CD4-positive, CD25-positive, alpha-beta regulatory T cell (primary cell): Measurements from ENCODE around the gene ETV7. TPM values are rescaled to one million over a fixed set of nuclear protein-coding genes. Genes with fewer than 3 reads are reported as not detected.

ENCODE experiments used
- ATAC-seq, 2 donors: fragments of 150-1000 bp; cut with Tn5 transposase; one replicate each; pipeline ENCODE4 v1.10.0; 2021; ENCODE audit warnings: low read depth in 2 of 2, moderate number of reproducible peaks in 2 of 2, moderate library complexity in 1 of 2
- DNase-seq, 3 donors: peaks; one replicate each; pipeline versions ENCODE4 v3.0.0 to v3.0.0-alpha.2; 2012 to 2022; ENCODE audit warnings: mixed read lengths in 1 of 3
- H3K27ac ChIP-seq: one replicate; pipeline ENCODE4 v1.7.0; 2013; ENCODE audit warnings: mild to moderate bottlenecking, low read length; ENCODE audit not compliant: insufficient read depth, poor library complexity, severe bottlenecking
- H3K27me3 ChIP-seq: one replicate; pipeline ENCODE4 v1.7.0; 2013; ENCODE audit warnings: low read length; ENCODE audit not compliant: control insufficient read depth, insufficient read depth
- H3K36me3 ChIP-seq: one replicate; pipeline ENCODE4 v1.7.0; 2013; ENCODE audit warnings: mild to moderate bottlenecking, low read length, moderate library complexity; ENCODE audit not compliant: control insufficient read depth, insufficient read depth
- H3K4me1 ChIP-seq: 2 replicates; pipeline ENCODE4 v1.7.0; 2013; ENCODE audit warnings: mild to moderate bottlenecking, low read length; ENCODE audit not compliant: insufficient read depth, control insufficient read depth, poor library complexity, severe bottlenecking
- H3K4me3 ChIP-seq: one replicate; pipeline ENCODE4 v1.7.0; 2013; ENCODE audit warnings: low read depth, mild to moderate bottlenecking, low read length, moderate library complexity
- H3K9me3 ChIP-seq, 2 experiments: 1 replicate in 1 of 2; 2 replicates in 1 of 2; pipeline ENCODE4 v1.7.0; 2013; ENCODE audit warnings: low read length in 2 of 2, mild to moderate bottlenecking in 1 of 2, moderate library complexity in 1 of 2; ENCODE audit not compliant: control insufficient read depth in 2 of 2
- H3K27ac Mint-ChIP-seq, 3 donors: one replicate each; pipeline ENCODE4 v1.8.0; 2020 to 2022; ENCODE audit warnings: mild to moderate bottlenecking in 3 of 3, mixed read lengths in 3 of 3, moderate library complexity in 2 of 3
- H3K27me3 Mint-ChIP-seq: one replicate; pipeline ENCODE4 v1.8.0; 2022; ENCODE audit warnings: mild to moderate bottlenecking, mixed read lengths
- H3K36me3 Mint-ChIP-seq: one replicate; pipeline ENCODE4 v1.8.0; 2020; ENCODE audit warnings: mixed read lengths
- H3K4me1 Mint-ChIP-seq, 4 donors: one replicate each; pipeline ENCODE4 v1.8.0; 2020 to 2022; ENCODE audit warnings: mixed read lengths in 4 of 4, mild to moderate bottlenecking in 1 of 4
- H3K4me3 Mint-ChIP-seq, 4 donors: one replicate each; pipeline ENCODE4 v1.8.0; 2020 to 2022; ENCODE audit warnings: mild to moderate bottlenecking in 4 of 4, mixed read lengths in 4 of 4, moderate library complexity in 3 of 4
- H3K9me3 Mint-ChIP-seq, 7 donors: one replicate each; pipeline ENCODE4 v1.8.0; 2020 to 2022; ENCODE audit warnings: mixed read lengths in 7 of 7, mild to moderate bottlenecking in 3 of 7, moderate library complexity in 2 of 7
- polyA plus RNA-seq, 4 donors: library from polyadenylated mRNA; unstranded; fragments of 300-500 nt; fragmentation: Illumina TruSeq; gene quantifications; one replicate each; pipeline ENCODE4 v1.2.3, GENCODE V29; 2021
- total RNA-seq: library from RNA; stranded (reverse); gene quantifications from one replicate; pipeline ENCODE4 v1.2.3, GENCODE V29; 2022

Gene ETV7
- total and polyA plus RNA-seq, 5 donors from 2014 or later, result 5.3 to 16.1 (median 7.4) TPM

- H3K27ac Mint-ChIP-seq, result no peak overlapping the region
- peaks cover 0 to 5% of the 10 kb centered on the region in 2 experiments for H3K9me3 ChIP-seq
These were observed 34.9 kb downstream of the ETV7 start for GRCh38 chr6:36352477-36353157.

DNA sequence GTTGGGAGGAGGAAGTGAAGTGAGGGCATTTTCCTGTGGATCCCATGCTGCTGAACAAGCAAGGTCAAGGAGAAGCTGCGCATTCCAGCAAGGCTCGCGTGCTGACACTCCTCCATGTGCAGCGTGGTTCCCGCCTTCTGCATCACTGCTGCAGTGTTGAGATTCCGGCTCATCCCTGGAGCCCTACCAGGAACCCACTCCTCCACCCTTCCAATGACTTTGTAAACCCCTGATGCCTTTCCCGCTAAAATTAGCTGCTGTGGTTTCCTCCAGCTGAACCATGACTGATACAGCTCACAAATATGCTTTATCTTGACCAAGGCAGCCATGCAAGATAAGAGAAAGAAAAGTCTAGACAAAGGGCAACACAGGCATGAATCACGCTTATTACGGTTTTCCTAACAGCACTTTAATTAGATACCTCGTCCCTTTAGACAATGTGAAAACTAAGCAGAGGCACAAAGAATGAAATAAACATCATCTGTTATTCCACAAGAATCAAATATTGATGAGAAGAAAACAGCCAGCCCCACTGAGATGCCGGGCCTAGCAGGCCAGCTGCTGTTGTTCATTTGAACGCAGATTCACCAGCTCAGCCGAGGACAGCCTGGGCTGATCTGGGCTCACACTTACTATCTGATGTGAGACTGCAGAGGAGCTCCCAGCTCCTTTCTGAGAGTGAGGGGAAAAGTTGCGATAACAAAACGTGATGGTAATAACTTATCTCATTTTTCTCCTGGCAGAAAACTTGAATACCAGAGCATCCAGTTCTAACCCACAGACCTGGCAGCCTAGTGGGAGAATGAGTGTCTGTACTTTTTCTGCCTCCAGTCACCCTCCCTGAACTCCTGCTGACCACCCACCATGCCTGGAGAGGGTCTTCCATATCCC lies 36.5 kb downstream of the ETV7 start:
- Histone ChIP-seq H3K4me3 (no peak overlapping the region), H3K36me3 (no peaks in the 10 kb centered on the region), H3K9me3 (peaks cover 0 to 5% of the 10 kb centered on the region in 2 experiments), H3K27me3 (no peaks in the 10 kb centered on the region), H3K27ac (no peak overlapping the region), H3K4me1 (no peaks in the 10 kb centered on the region)
- H3K4me3 Mint-ChIP-seq, result no peak overlapping the region
- H3K27me3 Mint-ChIP-seq, result peaks cover 24% of the 10 kb centered on the region
- ATAC-seq (no peak), DNase-seq (no peak)
- peaks cover 0 to 6% (median 0%) of the 10 kb centered on the region in 7 donors for H3K9me3 Mint-ChIP-seq
- H3K4me1 Mint-ChIP-seq, result peaks cover 0 to 2% (median 0%) of the 10 kb centered on the region in 4 donors
- peak overlapping the region in 1 of 3 donors; percentile 58 for H3K27ac Mint-ChIP-seq
- no peaks in the 10 kb centered on the region for H3K36me3 Mint-ChIP-seq

More at GRCh38 chr6:36352477-36353157, 34.9 kb downstream of the ETV7 start:
- Mint-ChIP-seq H3K36me3 (no peaks in the 10 kb centered on the region), H3K9me3 (peaks cover 0 to 6% (median 0%) of the 10 kb centered on the region in 7 donors), H3K4me1 (peaks cover 0 to 2% (median 0%) of the 10 kb centered on the region in 4 donors), H3K27me3 (peaks cover 20% of the 10 kb centered on the region), H3K4me3 (no peak overlapping the region)
- no peak for DNase-seq
- H3K4me3 ChIP-seq, result no peak overlapping the region
- ATAC-seq, result no peak
- no peaks in the 10 kb centered on the region for H3K36me3 ChIP-seq
- peaks cover 1% of the 10 kb centered on the region for H3K27me3 ChIP-seq
- no peak overlapping the region for H3K27ac ChIP-seq
- no peaks in the 10 kb centered on the region for H3K4me1 ChIP-seq

DNA sequence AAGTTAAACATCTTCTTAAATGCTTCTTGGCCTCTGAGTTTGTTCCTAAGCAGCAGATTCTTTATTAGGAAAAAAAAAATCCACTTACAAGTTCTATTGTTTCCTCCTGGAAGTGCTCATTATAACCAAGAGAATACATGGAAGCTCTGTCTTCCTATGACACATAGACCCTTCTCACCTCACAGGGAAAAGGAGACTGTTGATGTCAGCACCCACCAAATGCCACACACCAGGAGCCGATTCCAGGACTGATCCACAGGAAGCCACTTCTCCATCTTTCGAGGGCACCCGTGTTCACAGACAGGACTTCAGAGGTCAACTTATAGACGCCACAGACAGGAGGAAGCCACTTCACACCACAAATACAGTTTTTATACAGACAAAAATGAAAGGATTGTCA lies 37.4 kb downstream of the ETV7 start:
- Histone ChIP-seq H3K27me3 (no peaks in the 10 kb centered on the region), H3K27ac (no peak overlapping the region), H3K4me1 (no peaks in the 10 kb centered on the region), H3K4me3 (no peak overlapping the region), H3K9me3 (peaks cover 0 to 5% of the 10 kb centered on the region in 2 experiments), H3K36me3 (no peaks in the 10 kb centered on the region)
- peaks cover 0 to 6% (median 0%) of the 10 kb centered on the region in 7 donors for H3K9me3 Mint-ChIP-seq
- no peak overlapping the region for H3K4me3 Mint-ChIP-seq
- DNase-seq, result no peak
- no peaks in the 10 kb centered on the region for H3K36me3 Mint-ChIP-seq
- no peak for ATAC-seq
- no peak overlapping the region for H3K27ac Mint-ChIP-seq
- H3K4me1 Mint-ChIP-seq, result peaks cover 0 to 2% (median 0%) of the 10 kb centered on the region in 4 donors
- peaks cover 20% of the 10 kb centered on the region for H3K27me3 Mint-ChIP-seq

DNA sequence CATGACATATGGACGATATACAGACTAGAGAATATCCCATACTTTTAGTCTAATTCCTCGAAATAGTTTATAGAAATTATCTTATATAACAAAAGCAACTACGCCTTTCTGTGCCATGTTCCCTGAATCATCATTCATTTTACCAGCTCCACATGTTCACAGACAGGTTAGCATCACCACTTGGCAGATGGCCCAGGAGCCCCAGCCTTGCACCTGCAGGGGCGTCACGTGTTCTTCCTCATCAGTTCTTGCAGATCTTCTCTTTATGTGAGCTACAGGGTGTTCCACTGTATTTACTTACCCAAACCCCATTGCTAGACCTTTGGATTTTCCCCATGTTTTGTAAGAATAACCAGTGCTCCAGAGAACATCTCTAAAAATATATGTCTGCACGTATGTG lies 38.2 kb downstream of the ETV7 start:
- H3K4me3 ChIP-seq, result no peak overlapping the region
- H3K27me3 Mint-ChIP-seq, result peaks cover 15% of the 10 kb centered on the region
- peaks cover 0 to 5% of the 10 kb centered on the region in 2 experiments for H3K9me3 ChIP-seq
- DNase-seq (no peak), ATAC-seq (no peak)
- H3K9me3 Mint-ChIP-seq, result peaks cover 0 to 6% (median 0%) of the 10 kb centered on the region in 7 donors
- no peaks in the 10 kb centered on the region for H3K4me1 ChIP-seq
- no peaks in the 10 kb centered on the region for H3K36me3 Mint-ChIP-seq
- no peak overlapping the region for H3K27ac ChIP-seq
- H3K36me3 ChIP-seq, result no peaks in the 10 kb centered on the region
- peaks cover 0 to 2% (median 0%) of the 10 kb centered on the region in 4 donors for H3K4me1 Mint-ChIP-seq
- H3K27ac Mint-ChIP-seq, result no peak overlapping the region
- no peak overlapping the region for H3K4me3 Mint-ChIP-seq
- H3K27me3 ChIP-seq, result no peaks in the 10 kb centered on the region

DNA sequence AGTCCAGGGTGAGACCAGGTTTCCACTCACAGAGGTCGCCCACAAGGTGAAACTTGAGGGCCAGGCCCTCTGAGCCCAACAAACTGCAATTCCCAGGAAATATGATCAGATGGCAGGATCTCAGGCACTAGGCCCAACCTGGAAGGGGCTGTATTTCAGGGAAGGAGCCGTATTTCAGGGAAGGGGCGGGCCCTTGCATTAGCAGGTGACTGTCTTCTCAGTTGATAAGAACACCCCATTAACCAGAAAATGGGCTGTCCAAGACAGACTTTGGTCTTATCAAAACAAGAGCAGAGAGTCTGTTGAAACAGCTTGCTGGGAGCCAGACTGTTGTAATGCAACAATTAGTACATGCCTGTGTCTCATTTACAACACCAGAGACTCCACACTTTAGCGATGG lies 39.8 kb downstream of the ETV7 start:
- H3K36me3 ChIP-seq, result no peaks in the 10 kb centered on the region
- no peaks in the 10 kb centered on the region for H3K4me1 ChIP-seq
- H3K4me3 ChIP-seq, result no peak overlapping the region
- Mint-ChIP-seq H3K4me1 (peaks cover 0 to 2% (median 0%) of the 10 kb centered on the region in 4 donors), H3K9me3 (no peaks in the 10 kb centered on the region), H3K36me3 (no peaks in the 10 kb centered on the region), H3K4me3 (no peak overlapping the region), H3K27me3 (peaks cover 16% of the 10 kb centered on the region), H3K27ac (no peak overlapping the region)
- no peak overlapping the region for H3K27ac ChIP-seq
- ATAC-seq (no peak), DNase-seq (no peak)
- H3K27me3 ChIP-seq, result no peaks in the 10 kb centered on the region
- peaks cover 0 to 2% of the 10 kb centered on the region in 2 experiments for H3K9me3 ChIP-seq

DNA sequence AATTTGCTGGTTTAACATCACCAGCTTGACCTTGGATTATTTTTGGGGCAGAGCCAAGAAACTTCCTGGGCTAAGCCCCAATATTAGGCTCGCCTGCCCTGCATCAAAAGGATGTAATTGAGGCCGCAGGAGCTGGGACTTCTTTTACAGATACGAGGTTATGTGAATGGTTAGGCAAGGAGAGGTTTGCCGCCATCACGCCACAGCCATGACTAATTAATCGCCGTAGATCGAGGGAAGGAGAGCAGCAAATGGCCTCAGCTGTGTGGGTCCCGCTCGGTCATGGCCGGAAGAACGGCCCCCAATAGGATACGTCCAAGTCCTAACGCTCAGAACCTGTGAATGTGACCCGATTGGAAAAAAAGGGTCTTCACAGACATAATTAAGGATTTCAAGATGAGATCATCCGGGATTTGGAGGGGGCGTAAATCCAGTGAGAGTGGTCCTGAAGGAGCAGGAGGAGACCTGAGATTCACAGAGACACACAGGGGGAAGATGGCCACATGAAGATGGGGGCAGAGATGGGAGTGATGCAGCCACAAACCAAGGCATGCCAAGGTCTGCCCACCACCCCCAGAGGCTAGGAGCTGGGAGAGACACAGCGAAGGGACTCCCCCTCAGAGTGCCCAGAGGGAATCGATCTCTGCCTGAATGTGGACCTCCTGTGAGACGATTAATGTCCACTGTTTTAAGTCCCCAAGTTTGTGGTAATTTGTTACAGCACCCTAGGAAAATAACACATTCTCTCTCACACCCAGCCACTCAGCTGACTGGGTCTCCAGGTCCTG lies 40.8 kb downstream of the ETV7 start:
- H3K9me3 Mint-ChIP-seq, result no peaks in the 10 kb centered on the region
- no peak for DNase-seq
- H3K9me3 ChIP-seq, result no peaks in the 10 kb centered on the region
- peaks cover 16% of the 10 kb centered on the region for H3K27me3 Mint-ChIP-seq
- no peak overlapping the region for H3K4me3 ChIP-seq
- no peaks in the 10 kb centered on the region for H3K27me3 ChIP-seq
- H3K4me3 Mint-ChIP-seq, result no peak overlapping the region
- peaks cover 0 to 2% (median 0%) of the 10 kb centered on the region in 4 donors for H3K4me1 Mint-ChIP-seq
- no peak overlapping the region for H3K27ac ChIP-seq
- ATAC-seq, result no peak
- no peak overlapping the region for H3K27ac Mint-ChIP-seq
- H3K4me1 ChIP-seq, result no peaks in the 10 kb centered on the region
- no peaks in the 10 kb centered on the region for H3K36me3 ChIP-seq
- H3K36me3 Mint-ChIP-seq, result no peaks in the 10 kb centered on the region

GRCh38 chr6:36345681-36346466 lies 41.6 kb downstream of the ETV7 start:
- peaks cover 16% of the 10 kb centered on the region for H3K27me3 Mint-ChIP-seq
- no peak overlapping the region for H3K27ac ChIP-seq
- peaks cover 4% of the 10 kb centered on the region for H3K4me1 ChIP-seq
- peaks cover under 1 to 3% (median 2%) of the 10 kb centered on the region in 4 donors for H3K4me1 Mint-ChIP-seq
- DNase-seq, result no peak
- no peaks in the 10 kb centered on the region for H3K36me3 ChIP-seq
- no peaks in the 10 kb centered on the region for H3K27me3 ChIP-seq
- H3K9me3 ChIP-seq, result no peaks in the 10 kb centered on the region
- no peaks in the 10 kb centered on the region for H3K9me3 Mint-ChIP-seq
- H3K4me3 Mint-ChIP-seq, result no peak overlapping the region
- no peaks in the 10 kb centered on the region for H3K36me3 Mint-ChIP-seq
- no peak for ATAC-seq
- H3K4me3 ChIP-seq, result no peak overlapping the region
- H3K27ac Mint-ChIP-seq, result no peak overlapping the region
